ENCODE data around the gene USP17L18.
"Not testable (repeated sequence)": the region's sequence is repeated elsewhere in the genome, so short reads cannot be mapped to it uniquely, and the experiment has no call there.

Gene USP17L18

GRCh38 chr4:9247953-9248680, at the start of gene USP17L18:
TSS of gene USP17L18 (plus strand) at chr4:9248630. CDS start at chr4:9248630, 0 bp downstream.
- H3K27me3 Mint-ChIP-seq, H3K9me3 Mint-ChIP-seq, H3K27ac Mint-ChIP-seq, ATAC-seq, H3K4me1 Mint-ChIP-seq, H3K36me3 Mint-ChIP-seq, H3K4me3 Mint-ChIP-seq: not testable (repeated sequence)

- H3K27me3 Mint-ChIP-seq, H3K4me1 Mint-ChIP-seq, H3K4me3 Mint-ChIP-seq, H3K9me3 Mint-ChIP-seq, ATAC-seq, H3K36me3 Mint-ChIP-seq, H3K27ac Mint-ChIP-seq: not testable (repeated sequence)
Measured at GRCh38 chr4:9210357-9210756, 38.1 kb upstream of the USP17L18 start, which contains the start of gene USP17L10. TSS of gene USP17L10 (plus strand) at chr4:9210657. CDS start at chr4:9210657, 0 bp downstream.

DNA sequence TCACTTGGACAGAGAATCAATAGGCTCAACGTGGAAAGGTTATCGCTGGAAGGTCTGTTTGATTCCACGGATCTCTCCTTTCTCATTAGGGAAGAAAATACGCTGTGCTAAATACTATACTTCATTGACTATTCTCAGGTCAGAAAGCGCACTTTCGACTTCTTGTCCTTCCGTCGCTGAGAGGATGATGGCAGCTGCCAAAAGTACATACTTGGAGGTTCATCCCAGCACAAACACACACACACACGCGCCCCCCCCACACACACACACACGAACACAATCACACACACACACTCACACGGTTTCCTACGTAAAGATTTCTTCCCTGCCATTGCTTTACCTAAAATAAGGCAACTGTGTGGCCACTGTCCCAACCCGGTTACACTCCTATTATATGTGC, 33.7 kb upstream of the USP17L18 start:
- not testable (repeated sequence) for H3K9me3 Mint-ChIP-seq, H3K27me3 Mint-ChIP-seq, H3K4me3 Mint-ChIP-seq, H3K27ac Mint-ChIP-seq, H3K36me3 Mint-ChIP-seq, ATAC-seq, H3K4me1 Mint-ChIP-seq

DNA sequence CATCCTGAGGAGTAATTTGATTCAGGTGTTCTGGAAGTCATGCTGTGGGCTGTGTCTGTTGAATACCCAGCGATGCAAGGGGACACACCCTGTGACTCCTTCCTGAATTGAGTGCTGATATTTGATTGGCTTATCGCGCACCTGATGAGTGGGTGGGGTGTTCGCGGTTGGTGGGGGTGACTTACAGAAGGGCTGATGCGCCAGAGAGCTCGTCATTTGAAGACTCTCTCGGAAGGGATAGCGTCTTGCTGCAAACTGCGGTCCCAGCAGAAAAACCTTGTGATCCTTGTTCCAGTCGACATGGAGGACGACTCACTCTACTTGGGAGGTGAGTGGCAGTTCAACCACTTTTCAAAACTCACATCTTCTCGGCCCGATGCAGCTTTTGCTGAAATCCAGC, 33.3 kb upstream of the USP17L18 start, which contains the start of gene USP17L11:
TSS of gene USP17L11 (plus strand) at position 301 of the 400 bp plus-strand sequence. CDS start at position 301, 0 bp downstream.
- not testable (repeated sequence) for H3K27me3 Mint-ChIP-seq, H3K4me1 Mint-ChIP-seq, H3K27ac Mint-ChIP-seq, H3K9me3 Mint-ChIP-seq, ATAC-seq, H3K36me3 Mint-ChIP-seq, H3K4me3 Mint-ChIP-seq

GRCh38 chr4:9219852-9220251, 28.6 kb upstream of the USP17L18 start, which contains the start of gene USP17L12:
TSS of gene USP17L12 (plus strand) at chr4:9220152. CDS start at chr4:9220152, 0 bp downstream.
- H3K36me3 Mint-ChIP-seq, H3K27ac Mint-ChIP-seq, H3K4me1 Mint-ChIP-seq, ATAC-seq, H3K27me3 Mint-ChIP-seq, H3K9me3 Mint-ChIP-seq, H3K4me3 Mint-ChIP-seq: not testable (repeated sequence)

DNA sequence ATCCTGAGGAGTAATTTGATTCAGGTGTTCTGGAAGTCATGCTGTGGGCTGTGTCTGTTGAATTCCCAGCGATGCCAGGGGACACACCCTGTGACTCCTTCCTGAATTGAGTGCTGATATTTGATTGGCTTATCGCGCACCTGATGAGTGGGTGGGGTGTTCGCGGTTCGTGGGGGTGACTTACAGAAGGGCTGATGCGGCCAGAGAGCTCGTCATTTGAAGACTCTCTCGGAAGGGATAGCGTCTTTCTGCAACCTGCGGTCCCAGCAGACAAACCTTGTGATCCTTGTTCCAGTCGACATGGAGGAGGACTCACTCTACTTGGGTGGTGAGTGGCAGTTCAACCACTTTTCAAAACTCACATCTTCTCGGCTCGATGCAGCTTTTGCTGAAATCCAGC, 23.8 kb upstream of the USP17L18 start, which contains the start of gene USP17L13:
TSS of gene USP17L13 (plus strand) at position 301 of the 400 bp plus-strand sequence. CDS start at position 301, 0 bp downstream.
- not testable (repeated sequence) for H3K36me3 Mint-ChIP-seq, H3K4me3 Mint-ChIP-seq, ATAC-seq, H3K9me3 Mint-ChIP-seq, H3K4me1 Mint-ChIP-seq, H3K27me3 Mint-ChIP-seq, H3K27ac Mint-ChIP-seq

DNA sequence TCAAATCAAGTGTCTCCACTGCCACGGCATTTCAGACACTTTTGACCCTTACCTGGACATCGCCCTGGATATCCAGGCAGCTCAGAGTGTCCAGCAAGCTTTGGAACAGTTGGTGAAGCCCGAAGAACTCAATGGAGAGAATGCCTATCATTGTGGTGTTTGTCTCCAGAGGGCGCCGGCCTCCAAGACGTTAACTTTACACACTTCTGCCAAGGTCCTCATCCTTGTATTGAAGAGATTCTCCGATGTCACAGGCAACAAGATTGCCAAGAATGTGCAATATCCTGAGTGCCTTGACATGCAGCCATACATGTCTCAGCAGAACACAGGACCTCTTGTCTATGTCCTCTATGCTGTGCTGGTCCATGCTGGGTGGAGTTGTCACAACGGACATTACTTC, 18.2 kb upstream of the USP17L18 start:
- H3K36me3 Mint-ChIP-seq, H3K27ac Mint-ChIP-seq, H3K4me1 Mint-ChIP-seq, H3K27me3 Mint-ChIP-seq, H3K4me3 Mint-ChIP-seq, ATAC-seq, H3K9me3 Mint-ChIP-seq: not testable (repeated sequence)

GRCh38 chr4:9234085-9234484, 14.3 kb upstream of the USP17L18 start, which contains the start of gene USP17L15:
TSS of gene USP17L15 (plus strand) at chr4:9234385. CDS start at chr4:9234385, 0 bp downstream.
- H3K36me3 Mint-ChIP-seq, H3K27me3 Mint-ChIP-seq, H3K4me3 Mint-ChIP-seq, H3K9me3 Mint-ChIP-seq, ATAC-seq, H3K4me1 Mint-ChIP-seq, H3K27ac Mint-ChIP-seq: not testable (repeated sequence)

DNA sequence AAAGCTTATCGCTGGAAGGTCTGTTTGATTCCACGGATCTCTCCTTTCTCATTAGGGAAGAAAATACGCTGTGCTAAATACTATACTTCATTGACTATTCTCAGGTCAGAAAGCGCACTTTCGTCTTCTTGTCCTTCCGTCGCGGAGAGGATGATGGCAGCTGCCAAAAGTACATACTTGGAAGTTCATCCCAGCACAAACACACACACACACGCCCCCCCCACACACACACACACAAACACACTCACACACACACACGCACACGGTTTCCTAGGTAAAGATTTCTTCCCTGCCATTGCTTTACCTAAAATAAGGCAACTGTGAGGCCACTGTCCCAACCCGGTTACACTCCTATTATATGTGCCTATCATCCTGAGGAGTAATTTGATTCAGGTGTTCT, 10.0 kb upstream of the USP17L18 start:
- H3K4me1 Mint-ChIP-seq, H3K36me3 Mint-ChIP-seq, H3K9me3 Mint-ChIP-seq, H3K4me3 Mint-ChIP-seq, H3K27me3 Mint-ChIP-seq, H3K27ac Mint-ChIP-seq, ATAC-seq: not testable (repeated sequence)

DNA sequence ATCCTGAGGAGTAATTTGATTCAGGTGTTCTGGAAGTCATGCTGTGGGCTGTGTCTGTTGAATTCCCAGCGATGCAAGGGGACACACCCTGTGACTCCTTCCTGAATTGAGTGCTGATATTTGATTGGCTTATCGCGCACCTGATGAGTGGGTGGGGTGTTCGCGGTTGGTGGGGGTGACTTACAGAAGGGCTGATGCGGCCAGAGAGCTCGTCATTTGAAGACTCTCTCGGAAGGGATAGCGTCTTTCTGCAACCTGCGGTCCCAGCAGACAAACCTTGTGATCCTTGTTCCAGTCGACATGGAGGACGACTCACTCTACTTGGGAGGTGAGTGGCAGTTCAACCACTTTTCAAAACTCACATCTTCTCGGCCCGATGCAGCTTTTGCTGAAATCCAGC, 4.9 kb upstream of the USP17L18 start, which contains the start of gene USP17L17:
TSS of gene USP17L17 (plus strand) at position 301 of the 400 bp plus-strand sequence. CDS start at position 301, 0 bp downstream.
- H3K4me3 Mint-ChIP-seq, H3K4me1 Mint-ChIP-seq, H3K27me3 Mint-ChIP-seq, ATAC-seq, H3K9me3 Mint-ChIP-seq, H3K36me3 Mint-ChIP-seq, H3K27ac Mint-ChIP-seq: not testable (repeated sequence)

DNA sequence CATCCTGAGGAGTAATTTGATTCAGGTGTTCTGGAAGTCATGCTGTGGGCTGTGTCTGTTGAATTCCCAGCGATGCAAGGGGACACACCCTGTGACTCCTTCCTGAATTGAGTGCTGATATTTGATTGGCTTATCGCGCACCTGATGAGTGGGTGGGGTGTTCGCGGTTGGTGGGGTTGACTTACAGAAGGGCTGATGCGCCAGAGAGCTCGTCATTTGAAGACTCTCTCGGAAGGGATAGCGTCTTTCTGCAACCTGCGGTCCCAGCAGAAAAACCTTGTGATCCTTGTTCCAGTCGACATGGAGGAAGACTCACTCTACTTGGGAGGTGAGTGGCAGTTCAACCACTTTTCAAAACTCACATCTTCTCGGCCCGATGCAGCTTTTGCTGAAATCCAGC, 4.6 kb downstream of the USP17L18 start, which contains the start of gene USP17L19:
TSS of gene USP17L19 (plus strand) at position 301 of the 400 bp plus-strand sequence. CDS start at position 301, 0 bp downstream.
- not testable (repeated sequence) for H3K4me1 Mint-ChIP-seq, H3K4me3 Mint-ChIP-seq, H3K27me3 Mint-ChIP-seq, H3K27ac Mint-ChIP-seq, H3K36me3 Mint-ChIP-seq, H3K9me3 Mint-ChIP-seq, ATAC-seq

GRCh38 chr4:9257824-9258223, 9.4 kb downstream of the USP17L18 start, which contains the start of gene USP17L20:
TSS of gene USP17L20 (plus strand) at chr4:9258124. CDS start at chr4:9258124, 0 bp downstream.
- not testable (repeated sequence) for H3K4me1 Mint-ChIP-seq, H3K4me3 Mint-ChIP-seq, H3K27me3 Mint-ChIP-seq, H3K9me3 Mint-ChIP-seq, H3K27ac Mint-ChIP-seq, ATAC-seq, H3K36me3 Mint-ChIP-seq

- H3K36me3 Mint-ChIP-seq, H3K4me1 Mint-ChIP-seq, H3K4me3 Mint-ChIP-seq, ATAC-seq, H3K27ac Mint-ChIP-seq, H3K27me3 Mint-ChIP-seq, H3K9me3 Mint-ChIP-seq: not testable (repeated sequence)
Measured at GRCh38 chr4:9262572-9262971, 14.1 kb downstream of the USP17L18 start, which contains the start of gene USP17L21. TSS of gene USP17L21 (plus strand) at chr4:9262872. CDS start at chr4:9262872, 0 bp downstream.

DNA sequence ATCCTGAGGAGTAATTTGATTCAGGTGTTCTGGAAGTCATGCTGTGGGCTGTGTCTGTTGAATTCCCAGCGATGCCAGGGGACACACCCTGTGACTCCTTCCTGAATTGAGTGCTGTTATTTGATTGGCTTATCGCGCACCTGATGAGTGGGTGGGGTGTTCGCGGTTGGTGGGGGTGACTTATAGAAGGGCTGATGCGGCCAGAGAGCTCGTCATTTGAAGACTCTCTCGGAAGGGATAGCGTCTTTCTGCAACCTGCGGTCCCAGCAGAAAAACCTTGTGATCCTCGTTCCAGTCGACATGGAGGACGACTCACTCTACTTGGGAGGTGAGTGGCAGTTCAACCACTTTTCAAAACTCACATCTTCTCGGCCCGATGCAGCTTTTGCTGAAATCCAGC, 18.9 kb downstream of the USP17L18 start, which contains the start of gene USP17L22:
TSS of gene USP17L22 (plus strand) at position 301 of the 400 bp plus-strand sequence. CDS start at position 301, 0 bp downstream.
- not testable (repeated sequence) for H3K4me1 Mint-ChIP-seq, ATAC-seq, H3K27ac Mint-ChIP-seq, H3K27me3 Mint-ChIP-seq, H3K9me3 Mint-ChIP-seq, H3K4me3 Mint-ChIP-seq, H3K36me3 Mint-ChIP-seq

- not testable (repeated sequence) for H3K4me1 Mint-ChIP-seq, H3K27ac Mint-ChIP-seq, H3K9me3 Mint-ChIP-seq, H3K4me3 Mint-ChIP-seq, ATAC-seq, H3K36me3 Mint-ChIP-seq, H3K27me3 Mint-ChIP-seq
Measured at GRCh38 chr4:9271719-9272118, 23.3 kb downstream of the USP17L18 start.

Data from stimulated activated memory B cell treated with anti-CD40 and anti-IgM and Interleukin-4, amounts not matched to agents 10 μg/mL and 1 μg/mL and 100 μg/mL, for 72 hours (primary cell).